ENCODE results near the gene CHST15. TPM values are rescaled to one million over a fixed set of nuclear protein-coding genes. Genes with fewer than 3 reads are reported as not detected.

Gene CHST15
- total RNA-seq, 1 experiment from 2014 or later: 0.13 TPM

DNA sequence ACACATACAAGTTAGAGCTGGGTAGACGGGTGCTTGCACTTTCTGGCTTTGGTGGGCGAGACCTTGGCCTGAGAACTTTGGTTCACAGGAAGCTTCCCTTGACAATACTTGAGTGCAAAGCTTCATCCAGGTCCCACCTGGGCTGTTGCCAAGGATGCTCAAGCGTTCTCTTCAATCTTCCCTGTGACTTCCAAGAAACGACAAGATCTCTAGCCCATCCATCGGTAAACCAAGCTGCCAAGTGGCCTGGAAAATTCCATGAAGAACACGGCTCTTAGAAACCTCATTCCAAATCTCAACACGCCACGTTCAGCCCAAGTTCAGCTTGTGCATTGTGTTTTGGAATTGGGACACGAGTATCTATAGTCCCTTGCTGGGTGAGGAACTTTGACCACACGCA, 84.7 kb downstream of the CHST15 start:
- Histone ChIP-seq H3K36me3 (no peaks in the 10 kb centered on the region), H3K4me3 (no peak overlapping the region), H3K9me3 (replicated peaks) (0 out of 2 replicates have a peak, but pooled peaks cover 3% of the 10 kb centered on the region), H3K27ac (no peak overlapping the region), H3K27me3 (replicated peaks) (no peaks in the 10 kb centered on the region), H3K4me1 (replicated peaks) (no peaks in the 10 kb centered on the region)
- DNase-seq (ENCODE audit: low read depth in 1 of 2, low spot score in 2 of 2): no peak

DNA sequence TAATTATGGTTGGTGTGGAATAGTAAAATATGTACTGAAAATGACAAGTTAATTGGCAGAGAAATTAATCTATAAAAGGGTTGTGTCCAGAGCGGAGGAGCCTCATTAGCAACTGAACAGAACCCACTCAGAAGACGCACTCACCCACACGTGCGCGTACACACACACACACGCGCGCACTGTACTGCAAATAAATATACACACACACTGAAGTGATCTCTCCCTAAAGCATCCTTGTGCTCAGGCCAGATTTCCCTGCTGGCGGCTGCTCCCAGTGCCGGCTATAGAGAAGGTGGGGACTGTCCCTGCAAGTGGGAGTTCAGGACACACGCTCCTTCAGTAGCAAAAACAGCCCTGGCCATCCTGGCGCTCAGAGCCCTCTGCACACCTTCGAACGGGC, 85.2 kb downstream of the CHST15 start:
- no peak for DNase-seq (ENCODE audit: low read depth in 1 of 2, low spot score in 2 of 2)
- Histone ChIP-seq H3K4me1 (replicated peaks) (no peaks in the 10 kb centered on the region), H3K36me3 (no peaks in the 10 kb centered on the region), H3K9me3 (replicated peaks) (no peaks in the 10 kb centered on the region), H3K27me3 (replicated peaks) (no peaks in the 10 kb centered on the region), H3K4me3 (no peak overlapping the region), H3K27ac (no peak overlapping the region)

DNA sequence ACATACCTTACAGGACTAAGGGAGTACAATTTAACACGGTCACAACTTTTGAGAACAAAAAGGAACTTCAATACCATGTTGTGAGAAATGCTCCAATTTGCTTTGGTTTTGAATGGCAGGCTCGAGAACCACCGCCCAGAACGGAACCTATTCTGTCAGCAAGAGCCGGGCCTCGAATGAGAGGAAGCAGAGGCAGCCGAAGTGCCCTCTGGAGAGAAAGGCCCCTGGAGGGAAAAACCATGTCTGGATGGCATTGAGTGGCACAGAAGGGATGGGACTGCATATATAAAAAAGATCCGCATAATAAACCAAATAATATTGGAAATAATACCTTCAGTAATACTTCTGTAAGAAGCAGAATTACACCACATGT, 85.6 kb downstream of the CHST15 start:
- H3K4me3 ChIP-seq: no peak overlapping the region
- DNase-seq (ENCODE audit: low read depth in 1 of 2, low spot score in 2 of 2): no peak
- no peaks in the 10 kb centered on the region for H3K36me3 ChIP-seq
- no peaks in the 10 kb centered on the region for H3K4me1 ChIP-seq (replicated peaks)
- H3K27me3 ChIP-seq (replicated peaks): no peaks in the 10 kb centered on the region
- no peaks in the 10 kb centered on the region for H3K9me3 ChIP-seq (replicated peaks)
- no peak overlapping the region for H3K27ac ChIP-seq

DNA sequence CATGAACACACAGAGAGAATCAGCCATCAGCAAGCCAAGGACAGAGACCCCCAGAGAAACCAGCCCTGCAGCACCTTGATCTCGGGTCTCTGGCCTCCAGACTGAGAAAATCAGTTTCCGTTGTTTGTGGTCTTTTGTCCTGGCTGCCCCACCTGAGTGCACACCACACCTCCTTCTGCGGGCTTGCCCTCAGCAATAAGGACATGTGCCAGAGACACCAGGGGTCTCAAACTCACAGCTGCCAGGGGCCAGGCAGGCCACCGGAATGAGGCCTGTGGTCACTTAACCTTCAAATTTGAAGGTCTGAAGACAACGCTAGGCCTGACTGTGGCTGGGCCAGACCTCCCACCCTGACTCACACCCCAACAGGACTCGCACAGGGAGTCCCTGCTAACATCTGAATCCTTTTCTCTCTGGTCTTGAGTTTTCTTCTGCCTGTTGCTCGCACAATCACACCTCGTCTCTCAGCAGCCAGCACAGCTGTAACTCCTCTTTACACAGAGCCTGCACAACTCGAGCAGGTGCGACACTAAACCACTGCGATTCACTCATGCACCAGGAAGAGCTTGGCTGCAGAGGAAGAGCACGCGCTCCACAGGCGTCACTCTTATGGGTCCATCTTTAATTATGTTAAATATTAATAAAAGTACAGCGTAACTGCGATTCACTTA, 86.2 kb downstream of the CHST15 start:
- H3K27me3 ChIP-seq (replicated peaks): no peaks in the 10 kb centered on the region
- no peak overlapping the region for H3K27ac ChIP-seq

DNA sequence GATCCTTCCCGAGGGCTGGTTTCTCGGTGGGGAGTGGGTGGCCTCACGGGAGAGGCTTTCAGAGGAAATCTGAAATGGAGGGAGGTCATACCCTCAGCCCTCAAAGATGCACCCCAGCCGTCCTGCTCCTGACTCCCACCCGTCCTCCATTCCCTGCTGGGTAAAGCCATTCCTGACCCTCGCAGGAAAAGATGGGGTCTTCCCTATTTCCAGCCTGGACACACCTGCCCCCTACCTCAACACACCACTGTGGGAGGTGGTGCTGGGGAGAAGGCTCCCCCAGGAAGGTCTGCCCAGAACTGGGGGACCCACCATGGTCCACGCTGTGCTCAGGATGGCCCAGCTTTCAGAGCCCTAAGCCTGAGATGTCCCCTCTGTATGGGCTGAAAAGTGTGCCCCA, 86.9 kb downstream of the CHST15 start:
- Histone ChIP-seq H3K27ac (no peak overlapping the region), H3K4me1 (replicated peaks) (no peaks in the 10 kb centered on the region), H3K9me3 (replicated peaks) (no peaks in the 10 kb centered on the region), H3K27me3 (replicated peaks) (no peaks in the 10 kb centered on the region), H3K4me3 (no peak overlapping the region), H3K36me3 (no peaks in the 10 kb centered on the region)
- no peak for DNase-seq (ENCODE audit: low read depth in 1 of 2, low spot score in 2 of 2)

More for the DNA sequence above, 86.2 kb downstream of the CHST15 start:
- no peak for DNase-seq (ENCODE audit: low read depth in 1 of 2, low spot score in 2 of 2)
- Histone ChIP-seq H3K4me3 (no peak overlapping the region), H3K36me3 (no peaks in the 10 kb centered on the region), H3K4me1 (replicated peaks) (no peaks in the 10 kb centered on the region), H3K9me3 (replicated peaks) (no peaks in the 10 kb centered on the region)

DNA sequence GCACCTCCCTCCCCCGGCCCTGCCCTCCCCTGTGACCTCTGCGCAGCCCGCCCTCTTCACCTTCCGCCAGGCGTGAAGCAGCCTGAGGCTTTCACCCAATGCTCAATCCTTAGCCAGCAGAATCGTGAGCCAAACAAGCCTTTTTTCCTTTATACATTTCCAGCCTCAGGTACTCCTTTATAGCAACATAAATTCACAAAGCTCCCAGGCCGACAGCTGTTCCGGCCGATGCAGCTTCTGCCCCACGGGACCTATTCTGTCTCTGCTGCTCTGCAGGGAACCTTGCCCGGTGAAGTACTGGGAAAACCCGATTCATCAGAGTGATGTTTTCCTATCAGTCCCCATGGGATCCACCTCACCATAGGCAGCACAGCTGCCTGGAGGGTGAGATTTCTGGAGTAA, 87.4 kb downstream of the CHST15 start:
- Histone ChIP-seq H3K4me1 (replicated peaks) (no peaks in the 10 kb centered on the region), H3K36me3 (no peaks in the 10 kb centered on the region), H3K27ac (no peak overlapping the region), H3K27me3 (replicated peaks) (no peaks in the 10 kb centered on the region), H3K9me3 (replicated peaks) (no peaks in the 10 kb centered on the region), H3K4me3 (no peak overlapping the region)
- no peak for DNase-seq (ENCODE audit: low read depth in 1 of 2, low spot score in 2 of 2)

DNA sequence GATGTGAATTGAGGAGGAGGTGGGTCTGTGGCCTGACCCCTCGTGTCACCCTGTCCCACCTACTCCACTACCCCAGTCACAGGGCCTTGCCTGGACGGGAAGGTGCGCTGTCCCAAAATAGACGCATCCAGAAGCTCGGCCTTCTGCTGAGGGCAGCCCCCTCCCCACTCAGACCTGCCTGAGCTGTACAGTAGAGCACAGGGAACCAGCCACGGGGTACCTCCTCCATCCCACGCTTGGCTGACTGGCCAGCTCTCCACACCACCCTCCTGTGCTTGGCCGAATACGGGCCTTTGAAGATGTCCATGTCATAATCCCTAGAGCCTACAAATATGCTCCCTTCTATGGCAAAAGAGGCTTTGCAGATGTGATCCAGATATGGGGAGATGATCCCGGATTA, 88.3 kb downstream of the CHST15 start:
- Histone ChIP-seq H3K4me1 (replicated peaks) (no peaks in the 10 kb centered on the region), H3K36me3 (no peaks in the 10 kb centered on the region), H3K27me3 (replicated peaks) (no peaks in the 10 kb centered on the region), H3K9me3 (replicated peaks) (no peaks in the 10 kb centered on the region), H3K27ac (no peak overlapping the region), H3K4me3 (no peak overlapping the region)
- peak in 1 of 2 experiments; percentile 28 for DNase-seq (ENCODE audit: low read depth in 1 of 2, low spot score in 2 of 2)

DNA sequence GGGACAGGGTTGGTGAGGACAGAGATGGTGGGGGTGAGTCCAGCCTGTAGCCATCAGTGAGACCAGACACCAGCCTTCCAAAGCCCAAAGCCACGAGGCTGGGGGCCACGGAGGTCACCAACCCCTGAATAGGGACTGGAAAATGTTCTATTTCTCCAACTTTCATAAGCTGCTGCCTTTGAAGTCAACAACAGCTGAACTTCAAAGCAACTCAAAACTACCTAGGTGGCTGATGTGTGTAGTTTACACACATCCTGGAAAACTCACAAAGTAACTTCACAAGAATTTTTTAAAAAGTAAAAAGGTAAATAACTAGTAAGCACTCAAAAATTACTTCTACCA, 88.8 kb downstream of the CHST15 start:
- Histone ChIP-seq H3K4me3 (no peak overlapping the region), H3K27ac (no peak overlapping the region), H3K4me1 (replicated peaks) (no peaks in the 10 kb centered on the region), H3K36me3 (no peaks in the 10 kb centered on the region), H3K9me3 (replicated peaks) (no peaks in the 10 kb centered on the region), H3K27me3 (replicated peaks) (no peaks in the 10 kb centered on the region)
- DNase-seq (ENCODE audit: low read depth in 1 of 2, low spot score in 2 of 2): no peak

DNA sequence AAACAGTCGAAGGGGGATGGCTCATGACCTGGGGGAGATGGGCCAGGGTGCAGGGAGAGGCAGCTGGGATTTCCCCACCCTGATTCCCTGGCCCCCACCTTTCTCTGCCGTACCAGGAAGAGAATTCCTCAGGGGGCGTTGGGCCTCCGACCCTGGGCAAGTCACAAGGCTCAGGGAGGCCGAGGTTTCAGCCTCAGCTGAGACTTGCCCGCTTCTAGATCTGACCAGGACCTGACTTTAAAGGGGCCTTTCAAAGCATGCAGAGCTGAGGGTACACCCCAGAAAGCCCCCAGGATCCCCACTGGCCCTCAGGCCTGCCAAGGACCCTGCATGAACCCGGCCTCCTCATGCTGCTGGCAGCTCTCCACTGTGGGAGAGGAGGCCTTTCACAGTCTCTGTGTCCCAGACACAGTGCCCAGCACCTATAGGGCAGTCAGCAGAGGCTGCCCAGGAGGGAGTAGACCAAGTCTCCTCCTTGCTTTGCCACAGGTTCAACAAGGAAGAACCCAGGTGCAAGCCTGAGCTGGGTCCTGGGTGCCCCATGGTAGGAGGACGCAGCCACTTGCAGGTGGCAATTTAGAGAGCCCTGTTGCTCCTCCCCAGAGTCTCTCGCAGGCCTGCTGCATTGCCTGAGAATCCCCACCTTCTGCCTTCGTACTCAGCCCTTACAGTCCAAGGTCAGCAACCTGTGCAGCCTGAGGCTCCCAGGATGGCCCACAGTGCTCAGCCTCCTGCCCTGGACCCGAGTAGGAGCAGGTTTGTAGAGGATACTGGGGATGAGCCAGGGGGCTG, 89.3 kb downstream of the CHST15 start:
- peak in 1 of 2 experiments; percentile 34 for DNase-seq (ENCODE audit: low read depth in 1 of 2, low spot score in 2 of 2)
- Histone ChIP-seq H3K27ac (no peak overlapping the region), H3K4me1 (replicated peaks) (no peaks in the 10 kb centered on the region), H3K27me3 (replicated peaks) (no peaks in the 10 kb centered on the region), H3K9me3 (replicated peaks) (no peaks in the 10 kb centered on the region), H3K36me3 (no peaks in the 10 kb centered on the region), H3K4me3 (no peak overlapping the region)

DNA sequence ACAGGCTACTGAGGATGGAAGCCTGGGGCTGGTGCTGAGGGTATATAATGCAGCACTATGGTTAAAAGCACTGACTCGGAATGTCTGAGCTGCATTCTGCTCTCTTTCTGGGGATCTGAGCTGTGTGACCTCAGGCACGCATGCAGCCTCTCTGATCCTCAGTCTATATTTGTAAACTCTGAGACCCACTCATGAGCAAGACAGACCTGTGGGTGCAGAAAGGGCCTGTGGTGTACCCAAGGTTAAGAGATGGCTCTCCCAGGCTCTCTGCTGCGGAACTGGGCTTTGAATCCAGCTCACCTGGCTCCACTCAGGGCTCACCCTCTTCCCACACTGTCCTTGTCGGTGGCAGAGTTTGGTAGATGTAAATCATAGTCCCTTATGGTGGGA, 89.9 kb downstream of the CHST15 start:
- H3K9me3 ChIP-seq (replicated peaks): no peaks in the 10 kb centered on the region
- H3K36me3 ChIP-seq: no peaks in the 10 kb centered on the region
- H3K4me3 ChIP-seq: no peak overlapping the region
- no peaks in the 10 kb centered on the region for H3K27me3 ChIP-seq (replicated peaks)
- peak in 1 of 2 experiments; percentile 28 for DNase-seq (ENCODE audit: low read depth in 1 of 2, low spot score in 2 of 2)
- no peak overlapping the region for H3K27ac ChIP-seq
- no peaks in the 10 kb centered on the region for H3K4me1 ChIP-seq (replicated peaks)

DNA sequence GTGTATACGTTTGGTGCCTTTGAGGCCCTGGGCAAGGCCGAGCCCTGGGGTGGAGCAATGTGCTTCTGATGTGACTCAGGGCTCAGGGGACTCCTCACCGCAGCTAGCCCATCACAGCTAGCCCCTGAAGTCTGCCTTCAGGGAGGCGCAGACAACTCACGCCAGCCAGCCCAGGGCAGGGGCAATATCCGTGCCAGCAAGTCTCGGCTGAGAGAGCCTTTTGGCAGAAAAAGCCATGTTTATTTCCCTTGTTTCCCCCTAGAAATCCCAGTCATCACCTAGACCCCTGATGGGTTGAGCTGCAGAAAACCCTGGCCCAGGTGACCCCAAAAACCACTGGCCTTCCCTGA, 90.4 kb downstream of the CHST15 start:
- DNase-seq (ENCODE audit: low read depth in 1 of 2, low spot score in 2 of 2): peak in 1 of 2 experiments; percentile 31

DNA sequence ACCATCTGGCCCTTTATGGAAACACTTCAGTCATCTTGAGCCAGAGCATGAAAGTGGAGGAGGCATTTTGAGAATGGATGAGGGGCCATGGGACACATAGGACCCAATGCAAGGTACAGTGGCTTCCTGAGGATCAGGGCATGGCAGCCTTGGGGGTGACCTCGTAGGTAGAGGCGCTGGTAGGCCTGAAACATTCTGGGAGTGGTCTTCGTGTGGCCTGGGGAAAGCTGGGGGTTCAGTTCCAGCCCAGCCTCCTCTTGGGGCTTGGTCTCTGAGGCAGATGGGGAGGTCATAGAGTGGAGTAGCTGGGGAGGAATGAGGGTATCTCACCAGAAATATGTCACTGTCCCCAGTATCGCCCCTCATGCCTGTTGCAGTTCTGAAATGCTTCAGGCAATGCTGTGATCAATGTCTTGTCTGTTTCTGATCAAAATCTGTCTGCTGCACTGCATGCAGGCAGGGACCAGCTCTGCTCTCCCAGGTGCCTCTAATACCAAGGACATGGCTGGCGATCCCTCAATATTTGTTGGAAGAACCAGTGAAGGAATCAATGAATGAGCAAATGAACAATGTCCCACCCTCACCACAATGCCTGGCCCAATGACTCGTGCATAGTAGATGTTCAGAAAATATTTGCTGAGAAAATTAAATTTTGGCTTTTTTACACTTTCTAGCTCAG, 90.9 kb downstream of the CHST15 start:
- H3K9me3 ChIP-seq (replicated peaks): no peaks in the 10 kb centered on the region
- H3K27ac ChIP-seq: no peak overlapping the region
- no peaks in the 10 kb centered on the region for H3K36me3 ChIP-seq
- no peak overlapping the region for H3K4me3 ChIP-seq
- H3K4me1 ChIP-seq (replicated peaks): no peaks in the 10 kb centered on the region; the same call in 1 of the 2 replicates
- peak in 1 of 2 experiments; percentile 10 for DNase-seq (ENCODE audit: low read depth in 1 of 2, low spot score in 2 of 2)
- no peaks in the 10 kb centered on the region for H3K27me3 ChIP-seq (replicated peaks)

More for the DNA sequence above, 90.4 kb downstream of the CHST15 start:
- H3K27me3 ChIP-seq (replicated peaks): no peaks in the 10 kb centered on the region
- no peaks in the 10 kb centered on the region for H3K4me1 ChIP-seq (replicated peaks)
- H3K4me3 ChIP-seq: no peak overlapping the region
- H3K36me3 ChIP-seq: no peaks in the 10 kb centered on the region
- H3K9me3 ChIP-seq (replicated peaks): no peaks in the 10 kb centered on the region
- H3K27ac ChIP-seq: no peak overlapping the region

DNA sequence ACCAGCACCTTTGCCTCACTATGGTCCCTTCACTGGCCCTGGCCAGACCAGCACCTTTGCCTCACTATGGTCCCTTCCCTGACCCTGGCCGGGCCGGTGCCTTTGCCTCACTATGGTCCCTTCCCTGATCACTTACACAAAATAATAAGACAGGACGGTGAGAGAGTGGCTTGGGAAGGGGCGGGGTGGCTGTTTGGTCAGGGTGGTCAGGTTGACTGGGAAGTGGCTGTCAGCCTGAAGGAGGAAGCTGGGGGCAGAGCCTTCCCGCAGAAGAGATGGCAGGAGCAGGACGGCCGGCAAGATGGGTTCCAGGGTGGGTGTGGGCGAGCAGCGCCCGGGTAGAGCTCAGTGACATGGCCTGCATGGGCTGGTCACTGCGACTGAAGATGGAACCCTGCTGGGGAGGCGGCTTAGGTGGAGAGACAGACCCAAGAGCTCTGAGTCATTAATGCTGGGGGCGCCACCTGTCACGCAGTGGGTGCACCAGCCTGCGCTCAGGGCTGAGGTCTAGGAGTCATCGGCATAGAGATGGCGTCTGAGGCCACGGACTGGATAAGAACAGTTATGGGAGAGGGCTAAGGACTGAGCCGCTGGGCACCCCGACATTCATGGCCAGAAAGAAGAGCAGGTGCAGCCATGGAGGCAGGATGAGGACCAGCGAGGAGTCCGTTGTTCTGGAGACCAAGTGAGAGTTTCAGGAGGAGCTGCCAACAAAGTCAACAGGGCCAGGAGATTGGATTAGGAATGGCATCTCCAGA, 91.8 kb downstream of the CHST15 start:
- Histone ChIP-seq H3K4me1 (replicated peaks) (peaks cover 4% of the 10 kb centered on the region; the same call in 1 of the 2 replicates), H3K9me3 (replicated peaks) (no peaks in the 10 kb centered on the region), H3K4me3 (no peak overlapping the region), H3K27me3 (replicated peaks) (no peaks in the 10 kb centered on the region), H3K36me3 (no peaks in the 10 kb centered on the region), H3K27ac (no peak overlapping the region)
- peak in 1 of 2 experiments; percentile 38 for DNase-seq (ENCODE audit: low read depth in 1 of 2, low spot score in 2 of 2)

Data from SJSA1 (cell line).